HEK293 (cell line): ENCODE measurements around the gene ABCA7.
A peak's percentile ranks its signal among the peaks of the same experiment; 100 is the strongest.

Experiments
- CTCF ChIA-PET: fragments of 350-600 bp; formaldehyde crosslinking; extraction: SDS; loops from one replicate; lab custom pipeline; 2021; ENCODE audit warnings: antibody characterized with exemption; lab: Yijun Ruan, JAX
- POLR2A ChIA-PET: fragments of 300-600 bp; formaldehyde crosslinking; extraction: SDS; loops from one replicate; lab custom pipeline; 2020; ENCODE audit warnings: antibody characterized with exemption, inconsistent platforms; lab: Yijun Ruan, JAX
- H3K27ac ChIP-seq: fragments of 200-500 bp; sonication (Bioruptor generic); 2 replicates; pipeline ENCODE4 v1.5.1; 2014; ENCODE audit warnings: low read depth, low read length, control low read depth, inconsistent platforms; ENCODE audit errors: extremely low read depth
- H3K36me3 ChIP-seq, 2 experiments: fragments of 200-500 bp in 1 of 2; sonication (Bioruptor generic) in 1 of 2; 1 replicate in 1 of 2; 2 replicates in 1 of 2; pipeline ENCODE4 v1.5.1; 2014 to 2017; ENCODE audit warnings: inconsistent platforms in 2 of 2, low read length in 2 of 2; ENCODE audit not compliant: control insufficient read depth in 2 of 2, insufficient read depth in 1 of 2
- H3K4me1 ChIP-seq: fragments of 200-500 bp; sonication (Bioruptor generic); 2 replicates; pipeline ENCODE4 v1.5.1; 2014; ENCODE audit warnings: mild to moderate bottlenecking, low read length, inconsistent platforms; ENCODE audit not compliant: control insufficient read depth, insufficient read depth
- H3K4me3 ChIP-seq: 2 replicates; pipeline ENCODE4 v1.5.1; 2011; ENCODE audit warnings: low read depth, mild to moderate bottlenecking, control low read depth, low read length, moderate library complexity
- H3K9me3 ChIP-seq: fragments of 200-500 bp; sonication (Bioruptor generic); 2 replicates; pipeline ENCODE4 v1.5.1; 2014; ENCODE audit warnings: low read depth, low read length, inconsistent platforms; ENCODE audit not compliant: control insufficient read depth, insufficient read depth
- BCL11B ChIP-seq: fragments of 450-650 bp; formaldehyde crosslinking; IDR thresholded peaks from 2 replicates; pipeline ENCODE4 v1.5.1; 2016; ENCODE audit warnings: low read depth, missing biosample characterization, missing genetic modification characterization
- EGR2 ChIP-seq: fragments of 450-650 bp; formaldehyde crosslinking; IDR thresholded peaks from 2 replicates; pipeline ENCODE4 v1.5.1; 2016; ENCODE audit warnings: low read depth, missing biosample characterization, missing genetic modification characterization
- GFI1B ChIP-seq: fragments of 450-650 bp; formaldehyde crosslinking; IDR thresholded peaks from 2 replicates; pipeline ENCODE4 v1.5.1; 2016; ENCODE audit warnings: missing biosample characterization, missing genetic modification characterization
- GLIS1 ChIP-seq: fragments of 450-650 bp; formaldehyde crosslinking; IDR thresholded peaks from 2 replicates; pipeline ENCODE4 v1.5.1; 2016; ENCODE audit warnings: missing biosample characterization, missing genetic modification characterization
- HOXC10 ChIP-seq: sonication (generic); formaldehyde crosslinking; IDR thresholded peaks from 2 replicates; pipeline ENCODE4 v1.8.1; 2023; ENCODE audit warnings: mild to moderate bottlenecking, missing genetic modification reagents
- KLF10 ChIP-seq: fragments of 450-650 bp; IDR thresholded peaks from 2 replicates; pipeline ENCODE4 v1.5.1; 2018; ENCODE audit warnings: missing biosample characterization, mild to moderate bottlenecking, missing genetic modification characterization
- KLF9 ChIP-seq: fragments of 450-650 bp; formaldehyde crosslinking; IDR thresholded peaks from 2 replicates; pipeline ENCODE4 v1.5.1; 2016; ENCODE audit warnings: missing biosample characterization, missing genetic modification characterization, low read depth
- PATZ1 ChIP-seq: fragments of 450-650 bp; formaldehyde crosslinking; IDR thresholded peaks from 2 replicates; pipeline ENCODE4 v1.5.1; 2016; ENCODE audit warnings: missing biosample characterization, missing genetic modification characterization
- SP2 ChIP-seq: fragments of 450-650 bp; formaldehyde crosslinking; IDR thresholded peaks from 2 replicates; pipeline ENCODE4 v1.5.1; 2016; ENCODE audit warnings: missing biosample characterization, missing genetic modification characterization
- TCF7L2 ChIP-seq: IDR thresholded peaks from 2 replicates; pipeline ENCODE4 v1.6.1; 2011; ENCODE audit warnings: low read depth, mild to moderate bottlenecking, inconsistent platforms, low read length, moderate library complexity, borderline replicate concordance
- ZBTB20 ChIP-seq: fragments of 450-650 bp; formaldehyde crosslinking; IDR thresholded peaks from 2 replicates; pipeline ENCODE4 v1.5.1; 2016; ENCODE audit warnings: missing biosample characterization, missing genetic modification characterization
- ZBTB48 ChIP-seq: fragments of 450-650 bp; formaldehyde crosslinking; IDR thresholded peaks from 2 replicates; pipeline ENCODE4 v1.5.1; 2016; ENCODE audit warnings: missing biosample characterization, missing genetic modification characterization
- ZBTB8A ChIP-seq: fragments of 450-650 bp; formaldehyde crosslinking; IDR thresholded peaks from 2 replicates; pipeline ENCODE4 v1.5.1; 2016; ENCODE audit warnings: missing biosample characterization, missing genetic modification characterization
- ZEB2 ChIP-seq: fragments of 450-650 bp; formaldehyde crosslinking; IDR thresholded peaks from 2 replicates; pipeline ENCODE4 v1.5.1; 2016; ENCODE audit warnings: missing biosample characterization, missing genetic modification characterization
- ZFP69B ChIP-seq: fragments of 450-650 bp; formaldehyde crosslinking; IDR thresholded peaks from 2 replicates; pipeline ENCODE4 v1.5.1; 2016; ENCODE audit warnings: missing biosample characterization, missing genetic modification characterization
- ZIC2 ChIP-seq: fragments of 450-650 bp; formaldehyde crosslinking; IDR thresholded peaks from 2 replicates; pipeline ENCODE4 v1.5.1; 2016; ENCODE audit warnings: missing biosample characterization, missing genetic modification characterization
- ZNF146 ChIP-seq: fragments of 450-650 bp; formaldehyde crosslinking; IDR thresholded peaks from 2 replicates; pipeline ENCODE4 v1.5.1; 2016; ENCODE audit warnings: missing biosample characterization, missing genetic modification characterization
- ZNF155 ChIP-seq: fragments of 450-650 bp; formaldehyde crosslinking; IDR thresholded peaks from 2 replicates; pipeline ENCODE4 v1.5.1; 2016; ENCODE audit warnings: missing biosample characterization, missing genetic modification characterization
- ZNF341 ChIP-seq: fragments of 450-650 bp; formaldehyde crosslinking; IDR thresholded peaks from 2 replicates; pipeline ENCODE4; 2016; ENCODE audit warnings: low read depth, missing biosample characterization, missing genetic modification characterization
- ZNF394 ChIP-seq: fragments of 450-650 bp; formaldehyde crosslinking; IDR thresholded peaks from 2 replicates; pipeline ENCODE4 v1.5.1; 2016; ENCODE audit warnings: missing biosample characterization, missing genetic modification characterization, mild to moderate bottlenecking, moderate library complexity, borderline replicate concordance
- ZNF398 ChIP-seq: fragments of 450-650 bp; formaldehyde crosslinking; IDR thresholded peaks from 2 replicates; pipeline ENCODE4 v1.5.1; 2017; ENCODE audit warnings: missing biosample characterization, missing genetic modification characterization
- ZNF473 ChIP-seq: fragments of 450-650 bp; formaldehyde crosslinking; IDR thresholded peaks from 2 replicates; pipeline ENCODE4 v1.5.1; 2017; ENCODE audit warnings: missing biosample characterization, missing genetic modification characterization
- ZNF600 ChIP-seq: fragments of 450-650 bp; formaldehyde crosslinking; IDR thresholded peaks from 2 replicates; pipeline ENCODE4 v1.5.1; 2016; ENCODE audit warnings: missing biosample characterization, missing genetic modification characterization
- ZNF701 ChIP-seq: fragments of 450-650 bp; formaldehyde crosslinking; IDR thresholded peaks from 2 replicates; pipeline ENCODE4 v1.5.1; 2016; ENCODE audit warnings: missing biosample characterization, missing genetic modification characterization
- ZNF768 ChIP-seq: fragments of 450-650 bp; formaldehyde crosslinking; IDR thresholded peaks from 2 replicates; pipeline ENCODE4 v1.5.1; 2018; ENCODE audit warnings: missing biosample characterization, mild to moderate bottlenecking, missing genetic modification characterization
- ZXDB ChIP-seq: fragments of 450-650 bp; formaldehyde crosslinking; IDR thresholded peaks from 2 replicates; pipeline ENCODE4 v1.5.1; 2016; ENCODE audit warnings: missing biosample characterization, missing genetic modification characterization
- TF ChIP-seq, protein P1 (sequence below): fragments of 450-650 bp; formaldehyde crosslinking; IDR thresholded peaks from 2 replicates; pipeline ENCODE4 v1.5.1; 2017; ENCODE audit warnings: missing biosample characterization, missing genetic modification characterization
- TF ChIP-seq, protein P2 (sequence below): fragments of 450-650 bp; formaldehyde crosslinking; optimal IDR thresholded peaks from 2 replicates; pipeline ENCODE3; 2016; ENCODE audit warnings: missing biosample characterization, mild to moderate bottlenecking, missing genetic modification characterization

Gene ABCA7

DNA sequence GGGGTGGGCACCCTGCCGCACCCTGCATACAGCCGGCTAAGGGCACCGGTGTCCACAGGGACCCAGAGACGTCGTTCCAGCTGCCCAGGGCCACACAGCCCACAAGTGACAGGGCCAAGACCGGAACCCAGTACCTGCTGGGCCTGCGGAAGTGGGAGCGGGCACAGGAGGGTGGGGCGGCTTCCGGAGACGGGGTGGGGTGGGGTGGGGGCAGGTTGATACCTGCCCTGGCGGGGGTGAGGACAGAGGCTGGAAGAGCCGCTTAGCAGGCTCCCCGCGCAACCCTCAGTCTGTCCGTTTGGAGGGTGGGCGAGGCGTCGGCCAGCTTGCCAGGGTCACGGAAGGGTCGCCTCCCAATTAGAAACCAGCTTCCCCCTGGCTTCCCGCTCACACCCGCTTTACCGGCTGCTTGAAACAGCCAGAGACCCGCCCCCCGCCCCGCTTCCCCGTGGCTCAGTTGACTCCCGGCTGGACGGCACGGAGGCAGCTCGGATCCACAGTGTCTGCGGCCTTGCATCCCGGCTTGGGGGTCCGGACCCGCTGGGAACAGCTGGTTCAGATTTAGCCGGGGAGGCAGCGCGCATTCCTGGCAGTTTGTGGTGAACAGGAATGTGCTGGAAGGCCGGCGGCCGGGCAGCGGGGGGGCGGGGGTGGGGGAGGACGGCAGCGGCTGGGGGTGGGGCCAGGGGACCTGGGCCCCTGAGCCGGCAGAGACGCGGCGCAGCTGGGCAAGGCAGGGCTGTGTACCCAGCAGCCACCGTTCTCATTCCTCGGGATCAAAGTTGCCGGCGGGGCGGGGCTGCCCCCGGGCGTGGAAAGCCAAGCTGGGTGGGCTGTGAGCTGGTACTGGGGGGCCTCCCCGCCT lies 11.6 kb upstream of the ABCA7 start:
- ChIA-PET POLR2A (interaction anchor here (0.6 to 6.2 kb wide), 9 partner anchors 11 to 241 kb away, joined by 3 to 60 read pairs (median 5); partner anchors contain the start of genes ABCA7, CIRBP and GPX4), CTCF (interaction anchor here (0.6 to 1.4 kb wide), 4 partner anchors 11 to 305 kb away, joined by 3 read pairs; partner anchors contain the start of gene ABCA7)
- Histone ChIP-seq H3K27ac (peak overlapping the region; percentile 22; the same call in 1 of the 2 replicates), H3K4me3 (peak overlapping the region; percentile 42), H3K4me1 (peaks cover 5% of the 10 kb centered on the region; the same call in 1 of the 2 replicates), H3K9me3 (no peaks in the 10 kb centered on the region), H3K36me3 (peaks cover 0 to 8% of the 10 kb centered on the region in 2 experiments; a peak in 1 of 3 replicates)
- TF ChIP-seq BCL11B (tag by site-specific recombination) (0 out of 2 replicates have a peak, but pooled peaks have one; percentile 24), ZNF701 (tag by site-specific recombination) (no peak), GLIS1 (tag by site-specific recombination) (peak; percentile 99), KLF10 (tag by site-specific recombination) (peak; percentile 81), ZNF473 (no peak), ZNF155 (tag by site-specific recombination) (no peak), SP2 (peak; percentile 71), ZIC2 (tag by site-specific recombination) (peak; percentile 100), EGR2 (no peak), ZNF146 (no peak), ZNF600 (tag by site-specific recombination) (peak; percentile 77), ZBTB48 (0 out of 2 replicates have a peak, but pooled peaks have one; percentile 41), ZNF341 (tag by site-specific recombination) (peak; percentile 100), ZBTB20 (tag by site-specific recombination) (peak; percentile 34; the same call in 1 of the 2 replicates), GFI1B (no peak), TCF7L2 (0 out of 2 replicates have a peak, but pooled peaks have one; percentile 43), ZFP69B (tag by site-specific recombination) (0 out of 2 replicates have a peak, but pooled peaks have one; percentile 55), ZXDB (0 out of 2 replicates have a peak, but pooled peaks have one; percentile 31), ZNF768 (peak; percentile 92), ZBTB8A (tag by site-specific recombination) (peak; percentile 5; the same call in 1 of the 2 replicates), PATZ1 (tag by site-specific recombination) (peak; percentile 50), ZNF398 (tag by site-specific recombination) (0 out of 2 replicates have a peak, but pooled peaks have one; percentile 21), ZNF394 (tag by site-specific recombination) (0 out of 2 replicates have a peak, but pooled peaks have one; percentile 36), ZEB2 (tag by site-specific recombination) (peak; percentile 88), HOXC10 (no peak), KLF9 (peak; percentile 50)
- TF ChIP-seq, protein P1, sequence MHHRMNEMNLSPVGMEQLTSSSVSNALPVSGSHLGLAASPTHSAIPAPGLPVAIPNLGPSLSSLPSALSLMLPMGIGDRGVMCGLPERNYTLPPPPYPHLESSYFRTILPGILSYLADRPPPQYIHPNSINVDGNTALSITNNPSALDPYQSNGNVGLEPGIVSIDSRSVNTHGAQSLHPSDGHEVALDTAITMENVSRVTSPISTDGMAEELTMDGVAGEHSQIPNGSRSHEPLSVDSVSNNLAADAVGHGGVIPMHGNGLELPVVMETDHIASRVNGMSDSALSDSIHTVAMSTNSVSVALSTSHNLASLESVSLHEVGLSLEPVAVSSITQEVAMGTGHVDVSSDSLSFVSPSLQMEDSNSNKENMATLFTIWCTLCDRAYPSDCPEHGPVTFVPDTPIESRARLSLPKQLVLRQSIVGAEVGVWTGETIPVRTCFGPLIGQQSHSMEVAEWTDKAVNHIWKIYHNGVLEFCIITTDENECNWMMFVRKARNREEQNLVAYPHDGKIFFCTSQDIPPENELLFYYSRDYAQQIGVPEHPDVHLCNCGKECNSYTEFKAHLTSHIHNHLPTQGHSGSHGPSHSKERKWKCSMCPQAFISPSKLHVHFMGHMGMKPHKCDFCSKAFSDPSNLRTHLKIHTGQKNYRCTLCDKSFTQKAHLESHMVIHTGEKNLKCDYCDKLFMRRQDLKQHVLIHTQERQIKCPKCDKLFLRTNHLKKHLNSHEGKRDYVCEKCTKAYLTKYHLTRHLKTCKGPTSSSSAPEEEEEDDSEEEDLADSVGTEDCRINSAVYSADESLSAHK (tag by site-specific recombination), result peak; percentile 99
- TF ChIP-seq, protein P2, sequence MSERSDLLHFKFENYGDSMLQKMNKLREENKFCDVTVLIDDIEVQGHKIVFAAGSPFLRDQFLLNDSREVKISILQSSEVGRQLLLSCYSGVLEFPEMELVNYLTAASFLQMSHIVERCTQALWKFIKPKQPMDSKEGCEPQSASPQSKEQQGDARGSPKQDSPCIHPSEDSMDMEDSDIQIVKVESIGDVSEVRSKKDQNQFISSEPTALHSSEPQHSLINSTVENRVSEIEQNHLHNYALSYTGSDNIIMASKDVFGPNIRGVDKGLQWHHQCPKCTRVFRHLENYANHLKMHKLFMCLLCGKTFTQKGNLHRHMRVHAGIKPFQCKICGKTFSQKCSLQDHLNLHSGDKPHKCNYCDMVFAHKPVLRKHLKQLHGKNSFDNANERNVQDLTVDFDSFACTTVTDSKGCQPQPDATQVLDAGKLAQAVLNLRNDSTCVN (tag by site-specific recombination), result peak; percentile 52
